GM12878 (cell line): Measurements from ENCODE around the gene PRX. TPM values are rescaled to one million over a fixed set of nuclear protein-coding genes. Genes with fewer than 3 reads are reported as not detected.

ENCODE experiments used
- ATAC-seq: fragments of 200-7000 bp; cut with Tn5 transposase; 3 replicates; pipeline ENCODE4 v1.9.1; 2020; ENCODE audit warnings: mild to moderate bottlenecking, moderate library complexity
- BruUV-seq: library from RNA; stranded (reverse); fragments of 400-500 nt; replicated peaks from 2 replicates; lab custom pipeline; 2021; lab: Mats Ljungman, UMichigan
- CTCF ChIA-PET: fragments of 300-600 bp; sonication (Branson Sonifier 250); formaldehyde crosslinking; extraction: SDS; loops from one replicate; lab custom pipeline; 2021; ENCODE audit warnings: inconsistent platforms; lab: Yijun Ruan, JAX
- POLR2A ChIA-PET: fragments of 350-600 bp; formaldehyde crosslinking; extraction: SDS; loops from one replicate; lab custom pipeline; 2021; ENCODE audit warnings: inconsistent platforms; lab: Charles Lee
- RAD21 ChIA-PET: fragments of 300-600 bp; sonication (Branson Sonifier 250); formaldehyde crosslinking; loops from one replicate; lab custom pipeline; 2023; ENCODE audit warnings: antibody characterized with exemption; ENCODE audit not compliant: unreplicated experiment; lab: Charles Lee
- SMC1A ChIA-PET: fragments of 300-600 bp; sonication (Branson Sonifier 250); formaldehyde crosslinking; loops from one replicate; lab custom pipeline; 2023; ENCODE audit not compliant: unreplicated experiment, uncharacterized antibody; lab: Charles Lee
- DNase-seq: peaks from one replicate; pipeline ENCODE4 v3.0.0-alpha.2; 2011; ENCODE audit warnings: low read depth, low spot score
- FAIRE-seq: peaks from 3 replicates; lab custom pipeline; 2011; peaks lifted over from hg19 to GRCh38; lab: Jason Lieb, UNC
- H2AFZ ChIP-seq: 2 replicates; pipeline ENCODE4 v1.6.0; 2011; ENCODE audit warnings: low read depth, low read length, control low read depth; ENCODE audit not compliant: control insufficient read depth
- H3K27ac ChIP-seq: 2 replicates; pipeline ENCODE4 v1.5.1; 2011; ENCODE audit warnings: control low read depth; ENCODE audit not compliant: control insufficient read depth, insufficient read depth
- H3K27me3 ChIP-seq, 2 experiments: replicated peaks in 1 of 2; 2 replicates each; pipeline versions ENCODE4 v1.6.0 to v1.6.1; 2011; ENCODE audit warnings: low read length in 1 of 2; ENCODE audit not compliant: control insufficient read depth in 2 of 2, insufficient read depth in 2 of 2
- H3K36me3 ChIP-seq, 2 experiments: 2 replicates each; pipeline ENCODE4 v1.5.1; 2011; ENCODE audit warnings: low read length in 1 of 2; ENCODE audit not compliant: control insufficient read depth in 2 of 2, insufficient read depth in 2 of 2
- H3K4me1 ChIP-seq: 2 replicates; pipeline ENCODE4 v1.6.1; 2011; ENCODE audit warnings: mild to moderate bottlenecking, low read length, moderate library complexity, mixed read lengths; ENCODE audit not compliant: control insufficient read depth, insufficient read depth
- H3K4me2 ChIP-seq: 2 replicates; pipeline ENCODE4 v1.6.0; 2011; ENCODE audit warnings: control low read depth; ENCODE audit not compliant: control insufficient read depth, insufficient read depth
- H3K4me3 ChIP-seq: fragments of 200-600 bp; sonication (generic); 2 replicates; pipeline ENCODE4 v1.5.1; 2016
- H3K79me2 ChIP-seq: 2 replicates; pipeline ENCODE4 v1.6.0; 2011; ENCODE audit warnings: low read length; ENCODE audit not compliant: control insufficient read depth, insufficient read depth
- H3K9ac ChIP-seq: 2 replicates; pipeline ENCODE4 v1.8.0; 2011; ENCODE audit warnings: low read length, control low read depth, mixed read lengths; ENCODE audit not compliant: control insufficient read depth, insufficient read depth
- H3K9me3 ChIP-seq: replicated peaks from 3 replicates; pipeline ENCODE4 v1.5.1; 2011; ENCODE audit warnings: mild to moderate bottlenecking, low read length; ENCODE audit not compliant: control insufficient read depth, insufficient read depth
- H4K20me1 ChIP-seq: 2 replicates; pipeline ENCODE4 v1.6.0; 2011; ENCODE audit not compliant: control insufficient read depth, insufficient read depth
- ASH2L ChIP-seq: fragments of 300-600, 200-600 bp; sonication (generic); IDR thresholded peaks from 2 replicates; pipeline ENCODE4 v1.6.1; 2017; ENCODE audit warnings: low read depth, mild to moderate bottlenecking, borderline replicate concordance
- BMI1 ChIP-seq: fragments of 450-650 bp; IDR thresholded peaks from 2 replicates; pipeline ENCODE4 v1.6.1; 2016; ENCODE audit warnings: mild to moderate bottlenecking, moderate library complexity, borderline replicate concordance
- EP300 ChIP-seq, 2 experiments: fragments of 150-350 bp in 1 of 2; IDR thresholded peaks; 2 replicates each; pipeline ENCODE4 v1.6.1; 2011 to 2012; ENCODE audit warnings: low read depth in 2 of 2, low read length in 2 of 2, borderline replicate concordance in 1 of 2, improper control_type of control experiment in 1 of 2, inconsistent platforms in 1 of 2; ENCODE audit not compliant: control insufficient read depth in 1 of 2
- GABPA ChIP-seq: IDR thresholded peaks from 2 replicates; pipeline ENCODE4 v1.6.1; 2014; ENCODE audit warnings: antibody characterized with exemption, low read depth, mild to moderate bottlenecking, inconsistent platforms
- KDM1A ChIP-seq: fragments of 200-600 bp; sonication (generic); IDR thresholded peaks from 2 replicates; pipeline ENCODE4 v1.6.1; 2016; ENCODE audit warnings: borderline replicate concordance
- NBN ChIP-seq: fragments of 450-650 bp; IDR thresholded peaks from 2 replicates; pipeline ENCODE4 v1.6.1; 2016
- SIN3A ChIP-seq: IDR thresholded peaks from 2 replicates; pipeline ENCODE4 v1.6.1; 2012; ENCODE audit warnings: low read depth, low read length, improper control_type of control experiment
- SMC3 ChIP-seq: IDR thresholded peaks from 2 replicates; pipeline ENCODE4 v1.6.1; 2011; ENCODE audit warnings: low read length, improper control_type of control experiment, borderline replicate concordance
- YBX1 ChIP-seq: fragments of 450-650 bp; IDR thresholded peaks from 2 replicates; pipeline ENCODE4 v1.6.1; 2016; ENCODE audit warnings: antibody characterized with exemption
- WGBS: methylation state at CpG from one replicate; pipeline ENCODE4 v1.1.6; 2016; ENCODE audit warnings: low lambda C conversion rate; ENCODE audit not compliant: insufficient replicate concordance, insufficient coverage; ENCODE audit errors: missing lambda C conversion rate; 5-methylcytosine and 5-hydroxymethylcytosine counted together
- in situ Hi-C: fragments of 300-500 bp; cut with MboI; formaldehyde crosslinking; loops from 9 replicates; pipeline ENCODE4 v1.14.3; 2018; ENCODE audit warnings: mixed read lengths
- intact Hi-C: fragments of 100-400 bp; cut with micrococcal nuclease; formaldehyde crosslinking; loops from one replicate; pipeline ENCODE4 v1.14.2; 2022; ENCODE audit not compliant: unreplicated experiment
- polyA plus RNA-seq, 11 experiments: library from polyadenylated mRNA; depleted of rRNA in 4 of 11; unstranded in 6 of 11; stranded (reverse) in 5 of 11; fragments of >200 nt; fragmentation: Nextera tagmentation in 4 of 11; fragmentation: Illumina TruSeq in 1 of 11; extraction: Ambion mirVana in 4 of 11; extraction: Trizol in 1 of 11; gene quantifications; 1 replicate in 1 of 11; 2 replicates in 10 of 11; pipeline versions ENCODE4 v1.2.1 to v1.2.3, GENCODE V29; 2011 to 2016; ENCODE audit warnings: inconsistent platforms in 2 of 11, missing spikeins in 2 of 11, low read depth in 1 of 11
- total RNA-seq, 4 experiments: library from RNA; depleted of rRNA in 3 of 4; stranded (reverse); fragments of >200 nt in 3 of 4; fragmentation: Illumina TruSeq in 1 of 4; extraction: Trizol in 1 of 4; gene quantifications; 2 replicates each; pipeline versions ENCODE4 v1.2.1 to v1.2.3, GENCODE V29; 2013 to 2021
- TF ChIP-seq, protein P1 (sequence below): IDR thresholded peaks from 2 replicates; pipeline ENCODE4 v1.6.1; 2012; ENCODE audit warnings: low read depth, low read length, improper control_type of control experiment
- TF ChIP-seq, protein P2 (sequence below): IDR thresholded peaks from 2 replicates; pipeline ENCODE4 v1.6.1; 2011; ENCODE audit warnings: low read depth, mild to moderate bottlenecking, low read length, moderate library complexity, borderline replicate concordance; ENCODE audit errors: extremely low read depth
- TF ChIP-seq, protein P3 (sequence below): IDR thresholded peaks from 2 replicates; pipeline ENCODE4 v1.6.1; 2012; ENCODE audit warnings: mild to moderate bottlenecking, low read depth, low read length
- TF ChIP-seq, protein P4 (sequence below): fragments of 450-650 bp; IDR thresholded peaks from 2 replicates; pipeline ENCODE4 v1.6.1; 2018; ENCODE audit warnings: borderline replicate concordance, mild to moderate bottlenecking; ENCODE audit not compliant: partially characterized antibody

The PRX gene
- total and polyA plus RNA-seq, 10 of the 15 experiments (the other 5 are each of a cell fraction or from before 2014, with no cell fraction given) = 0.02 to 1.4 (median 0.54) TPM; not detected in 1

DNA sequence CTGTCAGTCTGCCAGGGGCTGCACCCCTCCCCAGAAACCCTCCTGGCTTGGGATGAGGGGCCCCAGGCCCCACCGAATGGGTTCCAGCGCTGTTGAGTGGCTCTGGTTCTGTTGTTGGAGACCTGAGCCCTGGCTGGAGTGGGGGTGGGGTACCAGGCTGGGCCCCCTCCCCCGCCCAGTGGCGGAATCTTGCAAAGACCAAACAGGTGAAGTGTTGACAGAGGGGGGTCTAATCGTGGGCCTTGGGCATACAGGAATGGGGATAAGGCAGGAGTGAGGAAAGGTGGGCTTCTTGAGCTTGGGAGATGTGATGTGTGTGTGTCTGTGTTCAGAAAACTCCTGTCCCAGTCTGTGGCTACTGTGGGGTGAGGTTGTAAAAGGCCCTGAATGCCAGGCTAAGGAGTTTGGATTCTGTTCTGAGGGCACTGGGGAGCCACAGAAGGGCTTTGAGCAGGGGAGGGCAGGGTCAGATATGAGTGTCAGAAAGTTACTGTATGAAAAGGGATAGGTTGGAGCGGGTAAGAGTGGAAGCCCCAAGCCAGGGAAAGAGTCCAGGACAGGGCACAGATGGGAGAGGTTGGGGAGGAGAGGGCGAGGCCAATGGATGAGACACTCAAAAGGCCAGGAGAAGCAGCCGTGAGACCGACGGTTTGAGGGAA is 23.0 kb downstream of the PRX start, which contains the start of gene HIPK4 (continued):
- TF ChIP-seq, protein P1, sequence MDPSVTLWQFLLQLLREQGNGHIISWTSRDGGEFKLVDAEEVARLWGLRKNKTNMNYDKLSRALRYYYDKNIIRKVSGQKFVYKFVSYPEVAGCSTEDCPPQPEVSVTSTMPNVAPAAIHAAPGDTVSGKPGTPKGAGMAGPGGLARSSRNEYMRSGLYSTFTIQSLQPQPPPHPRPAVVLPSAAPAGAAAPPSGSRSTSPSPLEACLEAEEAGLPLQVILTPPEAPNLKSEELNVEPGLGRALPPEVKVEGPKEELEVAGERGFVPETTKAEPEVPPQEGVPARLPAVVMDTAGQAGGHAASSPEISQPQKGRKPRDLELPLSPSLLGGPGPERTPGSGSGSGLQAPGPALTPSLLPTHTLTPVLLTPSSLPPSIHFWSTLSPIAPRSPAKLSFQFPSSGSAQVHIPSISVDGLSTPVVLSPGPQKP = no peak
- TF ChIP-seq, protein P2, sequence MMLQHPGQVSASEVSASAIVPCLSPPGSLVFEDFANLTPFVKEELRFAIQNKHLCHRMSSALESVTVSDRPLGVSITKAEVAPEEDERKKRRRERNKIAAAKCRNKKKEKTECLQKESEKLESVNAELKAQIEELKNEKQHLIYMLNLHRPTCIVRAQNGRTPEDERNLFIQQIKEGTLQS = no peak
- no peak for TF ChIP-seq YBX1
- TF ChIP-seq, protein P3, sequence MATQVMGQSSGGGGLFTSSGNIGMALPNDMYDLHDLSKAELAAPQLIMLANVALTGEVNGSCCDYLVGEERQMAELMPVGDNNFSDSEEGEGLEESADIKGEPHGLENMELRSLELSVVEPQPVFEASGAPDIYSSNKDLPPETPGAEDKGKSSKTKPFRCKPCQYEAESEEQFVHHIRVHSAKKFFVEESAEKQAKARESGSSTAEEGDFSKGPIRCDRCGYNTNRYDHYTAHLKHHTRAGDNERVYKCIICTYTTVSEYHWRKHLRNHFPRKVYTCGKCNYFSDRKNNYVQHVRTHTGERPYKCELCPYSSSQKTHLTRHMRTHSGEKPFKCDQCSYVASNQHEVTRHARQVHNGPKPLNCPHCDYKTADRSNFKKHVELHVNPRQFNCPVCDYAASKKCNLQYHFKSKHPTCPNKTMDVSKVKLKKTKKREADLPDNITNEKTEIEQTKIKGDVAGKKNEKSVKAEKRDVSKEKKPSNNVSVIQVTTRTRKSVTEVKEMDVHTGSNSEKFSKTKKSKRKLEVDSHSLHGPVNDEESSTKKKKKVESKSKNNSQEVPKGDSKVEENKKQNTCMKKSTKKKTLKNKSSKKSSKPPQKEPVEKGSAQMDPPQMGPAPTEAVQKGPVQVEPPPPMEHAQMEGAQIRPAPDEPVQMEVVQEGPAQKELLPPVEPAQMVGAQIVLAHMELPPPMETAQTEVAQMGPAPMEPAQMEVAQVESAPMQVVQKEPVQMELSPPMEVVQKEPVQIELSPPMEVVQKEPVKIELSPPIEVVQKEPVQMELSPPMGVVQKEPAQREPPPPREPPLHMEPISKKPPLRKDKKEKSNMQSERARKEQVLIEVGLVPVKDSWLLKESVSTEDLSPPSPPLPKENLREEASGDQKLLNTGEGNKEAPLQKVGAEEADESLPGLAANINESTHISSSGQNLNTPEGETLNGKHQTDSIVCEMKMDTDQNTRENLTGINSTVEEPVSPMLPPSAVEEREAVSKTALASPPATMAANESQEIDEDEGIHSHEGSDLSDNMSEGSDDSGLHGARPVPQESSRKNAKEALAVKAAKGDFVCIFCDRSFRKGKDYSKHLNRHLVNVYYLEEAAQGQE = no peak
- TF ChIP-seq, all 136 proteins: peak for 0

DNA sequence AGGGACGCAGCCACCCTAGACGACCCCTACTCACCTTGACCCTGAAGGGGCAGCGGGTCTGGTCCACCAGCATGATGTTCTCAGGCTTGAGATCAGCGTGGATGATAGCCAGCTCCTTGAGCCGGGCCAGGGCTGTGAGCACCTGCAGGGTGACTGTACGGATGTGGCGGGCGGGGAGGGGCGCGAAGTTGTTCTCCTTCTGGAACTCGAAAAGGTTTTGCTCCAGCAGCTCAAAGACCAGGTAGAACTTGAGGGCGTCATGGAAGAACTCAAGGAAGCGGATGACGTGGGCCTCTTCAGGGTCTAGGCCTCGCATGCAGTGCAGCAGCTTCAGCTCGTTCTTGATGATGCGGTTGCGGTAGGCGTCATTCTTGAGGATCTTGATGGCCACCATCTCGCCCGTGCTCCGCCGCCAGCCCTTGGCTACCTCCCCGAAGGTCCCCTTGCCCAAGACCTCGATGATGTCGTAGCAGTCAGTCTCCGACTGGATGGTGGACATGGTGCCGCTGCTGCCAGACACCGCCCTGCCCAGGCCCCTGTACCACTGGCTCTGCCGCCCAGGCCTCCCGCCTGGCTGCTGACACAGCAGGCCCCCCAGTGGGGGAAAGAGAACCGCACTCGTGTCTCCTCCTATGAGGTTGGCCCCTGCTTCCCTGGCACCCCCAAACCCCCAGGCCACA is 23.6 kb downstream of the PRX start:
- 81% methylated on average over 32 of the region's 33 CpGs for WGBS
- ATAC-seq = no peak
- no peak for TF ChIP-seq KDM1A
- TF ChIP-seq, protein P4, sequence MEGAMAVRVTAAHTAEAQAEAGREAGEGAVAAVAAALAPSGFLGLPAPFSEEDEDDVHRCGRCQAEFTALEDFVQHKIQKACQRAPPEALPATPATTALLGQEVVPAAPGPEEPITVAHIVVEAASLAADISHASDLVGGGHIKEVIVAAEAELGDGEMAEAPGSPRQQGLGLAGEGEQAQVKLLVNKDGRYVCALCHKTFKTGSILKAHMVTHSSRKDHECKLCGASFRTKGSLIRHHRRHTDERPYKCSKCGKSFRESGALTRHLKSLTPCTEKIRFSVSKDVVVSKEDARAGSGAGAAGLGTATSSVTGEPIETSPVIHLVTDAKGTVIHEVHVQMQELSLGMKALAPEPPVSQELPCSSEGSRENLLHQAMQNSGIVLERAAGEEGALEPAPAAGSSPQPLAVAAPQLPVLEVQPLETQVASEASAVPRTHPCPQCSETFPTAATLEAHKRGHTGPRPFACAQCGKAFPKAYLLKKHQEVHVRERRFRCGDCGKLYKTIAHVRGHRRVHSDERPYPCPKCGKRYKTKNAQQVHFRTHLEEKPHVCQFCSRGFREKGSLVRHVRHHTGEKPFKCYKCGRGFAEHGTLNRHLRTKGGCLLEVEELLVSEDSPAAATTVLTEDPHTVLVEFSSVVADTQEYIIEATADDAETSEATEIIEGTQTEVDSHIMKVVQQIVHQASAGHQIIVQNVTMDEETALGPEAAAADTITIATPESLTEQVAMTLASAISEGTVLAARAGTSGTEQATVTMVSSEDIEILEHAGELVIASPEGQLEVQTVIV = no peak
- TF ChIP-seq NBN = no peak
- no peak for TF ChIP-seq SMC3
- TF ChIP-seq SIN3A = no peak
- no peak for TF ChIP-seq ASH2L
- TF ChIP-seq BMI1 = no peak
- no peak for TF ChIP-seq EP300 (IDR thresholded peaks at IDR 0.05; ENCODE audit: borderline replicate concordance in 1 of 2, control insufficient read depth in 1 of 2, low read depth in 2 of 2, low read length in 2 of 2)
- no peak for TF ChIP-seq GABPA

More for the DNA sequence above, 23.6 kb downstream of the PRX start:
- intact Hi-C loops = no loop called here
- no peaks in the 10 kb centered on the region for H3K27me3 ChIP-seq
- no peak overlapping the region for H2AFZ ChIP-seq
- H3K27ac ChIP-seq = no peak overlapping the region
- no peaks in the 10 kb centered on the region for H4K20me1 ChIP-seq
- H3K9ac ChIP-seq = no peak overlapping the region
- in situ Hi-C loops = no loop called here
- ChIA-PET CTCF (no interaction called here), RAD21 (no interaction called here), SMC1A (no interaction called here), POLR2A (interaction anchor here (0.6 kb wide), 1 partner anchor 61 kb away, joined by 3 read pairs; no protein-coding TSS in a partner anchor)
- no peaks in the 10 kb centered on the region for H3K9me3 ChIP-seq
- DNase-seq (no peak), FAIRE-seq (no peak)
- no peaks in the 10 kb centered on the region for H3K4me1 ChIP-seq
- H3K4me3 ChIP-seq = no peak overlapping the region
- H3K79me2 ChIP-seq = no peaks in the 10 kb centered on the region
- no TSS peak for BruUV-seq
- H3K36me3 ChIP-seq = no peaks in the 10 kb centered on the region
- H3K4me2 ChIP-seq = no peak overlapping the region
